K562 (cell line): ENCODE measurements around the gene HOXB8.

ENCODE experiments used
- NCOA1 ChIP-seq: fragments of 450-650 bp; IDR thresholded peaks from 2 replicates; pipeline ENCODE4 v1.6.1; 2016; ENCODE audit warnings: low read depth
- ZEB2 ChIP-seq: fragments of 450-650 bp; IDR thresholded peaks from 2 replicates; pipeline ENCODE4 v1.6.1; 2016

- TF ChIP-seq ZEB2 (no peak), NCOA1 (no peak)
These were observed 13.9 kb downstream of the HOXB8 start for GRCh38 chr17:48601207-48601538.
